GM13976 (cell line): Measurements from ENCODE around the gene RBM33.

Experiments
- DNase-seq: peaks from one replicate; pipeline ENCODE4 v3.0.0; 2012; ENCODE audit warnings: low spot score
- CTCF ChIP-seq: IDR thresholded peaks from 2 replicates; pipeline ENCODE4 v1.5.1; 2012; ENCODE audit warnings: borderline replicate concordance, mild to moderate bottlenecking; ENCODE audit not compliant: insufficient read depth; ENCODE audit errors: extremely low read depth, missing control alignments, control extremely low read depth
- in situ Hi-C: fragments of 300-500 bp; cut with MboI; formaldehyde crosslinking; loops from one replicate; pipeline ENCODE4 v1.12.0; 2022; ENCODE audit warnings: low sequenced_read_pairs, mixed read lengths, inconsistent platforms; ENCODE audit not compliant: unreplicated experiment

Gene RBM33

GRCh38 chr7:155603205-155603857 lies 41.1 kb upstream of the RBM33 start:
- no peak for DNase-seq
- in situ Hi-C loops, result no loop called here
- TF ChIP-seq CTCF, result no peak

- no peak for DNase-seq
- in situ Hi-C loops, result no loop called here
- no peak for TF ChIP-seq CTCF
Observed at GRCh38 chr7:155603858-155604503, 40.5 kb upstream of the RBM33 start.

- no peak for TF ChIP-seq CTCF
- no peak for DNase-seq
- in situ Hi-C loops, result no loop called here
Observed at GRCh38 chr7:155604504-155604997, 39.9 kb upstream of the RBM33 start.

- in situ Hi-C loops, result no loop called here
- TF ChIP-seq CTCF, result no peak
- no peak for DNase-seq
Observed at GRCh38 chr7:155609185-155609584, 35.3 kb upstream of the RBM33 start.

- DNase-seq, result no peak
- in situ Hi-C loops, result no loop called here
- TF ChIP-seq CTCF, result no peak
Observed at GRCh38 chr7:155610633-155611193, 33.7 kb upstream of the RBM33 start.

GRCh38 chr7:155611808-155612447 lies 32.5 kb upstream of the RBM33 start:
- no peak for DNase-seq
- TF ChIP-seq CTCF, result no peak
- in situ Hi-C loops, result no loop called here
